GM12878 (cell line): ENCODE data around the gene CHODL. TPM values are rescaled to one million over a fixed set of nuclear protein-coding genes. Genes with fewer than 3 reads are reported as not detected.

Experiments used
- ATAC-seq: fragments of 200-7000 bp; cut with Tn5 transposase; 3 replicates; pipeline ENCODE4 v1.9.1; 2020; ENCODE audit warnings: mild to moderate bottlenecking, moderate library complexity
- BruUV-seq: library from RNA; stranded (reverse); fragments of 400-500 nt; replicated peaks from 2 replicates; lab custom pipeline; 2021; lab: Mats Ljungman, UMichigan
- CTCF ChIA-PET: fragments of 300-600 bp; sonication (Branson Sonifier 250); formaldehyde crosslinking; extraction: SDS; loops from one replicate; lab custom pipeline; 2021; ENCODE audit warnings: inconsistent platforms; lab: Yijun Ruan, JAX
- POLR2A ChIA-PET: fragments of 350-600 bp; formaldehyde crosslinking; extraction: SDS; loops from one replicate; lab custom pipeline; 2021; ENCODE audit warnings: inconsistent platforms; lab: Charles Lee
- RAD21 ChIA-PET: fragments of 300-600 bp; sonication (Branson Sonifier 250); formaldehyde crosslinking; loops from one replicate; lab custom pipeline; 2023; ENCODE audit warnings: antibody characterized with exemption; ENCODE audit not compliant: unreplicated experiment; lab: Charles Lee
- SMC1A ChIA-PET: fragments of 300-600 bp; sonication (Branson Sonifier 250); formaldehyde crosslinking; loops from one replicate; lab custom pipeline; 2023; ENCODE audit not compliant: unreplicated experiment, uncharacterized antibody; lab: Charles Lee
- DNase-seq: peaks from one replicate; pipeline ENCODE4 v3.0.0-alpha.2; 2011; ENCODE audit warnings: low read depth, low spot score
- FAIRE-seq: peaks from 3 replicates; lab custom pipeline; 2011; peaks lifted over from hg19 to GRCh38; lab: Jason Lieb, UNC
- H2AFZ ChIP-seq: 2 replicates; pipeline ENCODE4 v1.6.0; 2011; ENCODE audit warnings: low read depth, low read length, control low read depth; ENCODE audit not compliant: control insufficient read depth
- H3K27ac ChIP-seq: 2 replicates; pipeline ENCODE4 v1.5.1; 2011; ENCODE audit warnings: control low read depth; ENCODE audit not compliant: control insufficient read depth, insufficient read depth
- H3K27me3 ChIP-seq, 2 experiments: replicated peaks in 1 of 2; 2 replicates each; pipeline versions ENCODE4 v1.6.0 to v1.6.1; 2011; ENCODE audit warnings: low read length in 1 of 2; ENCODE audit not compliant: control insufficient read depth in 2 of 2, insufficient read depth in 2 of 2
- H3K36me3 ChIP-seq, 2 experiments: 2 replicates each; pipeline ENCODE4 v1.5.1; 2011; ENCODE audit warnings: low read length in 1 of 2; ENCODE audit not compliant: control insufficient read depth in 2 of 2, insufficient read depth in 2 of 2
- H3K4me1 ChIP-seq: 2 replicates; pipeline ENCODE4 v1.6.1; 2011; ENCODE audit warnings: mild to moderate bottlenecking, low read length, moderate library complexity, mixed read lengths; ENCODE audit not compliant: control insufficient read depth, insufficient read depth
- H3K4me2 ChIP-seq: 2 replicates; pipeline ENCODE4 v1.6.0; 2011; ENCODE audit warnings: control low read depth; ENCODE audit not compliant: control insufficient read depth, insufficient read depth
- H3K4me3 ChIP-seq: fragments of 200-600 bp; sonication (generic); 2 replicates; pipeline ENCODE4 v1.5.1; 2016
- H3K79me2 ChIP-seq: 2 replicates; pipeline ENCODE4 v1.6.0; 2011; ENCODE audit warnings: low read length; ENCODE audit not compliant: control insufficient read depth, insufficient read depth
- H3K9ac ChIP-seq: 2 replicates; pipeline ENCODE4 v1.8.0; 2011; ENCODE audit warnings: low read length, control low read depth, mixed read lengths; ENCODE audit not compliant: control insufficient read depth, insufficient read depth
- H3K9me3 ChIP-seq: replicated peaks from 3 replicates; pipeline ENCODE4 v1.5.1; 2011; ENCODE audit warnings: mild to moderate bottlenecking, low read length; ENCODE audit not compliant: control insufficient read depth, insufficient read depth
- H4K20me1 ChIP-seq: 2 replicates; pipeline ENCODE4 v1.6.0; 2011; ENCODE audit not compliant: control insufficient read depth, insufficient read depth
- ATF2 ChIP-seq: IDR thresholded peaks from 2 replicates; pipeline ENCODE4 v1.6.1; 2012; ENCODE audit warnings: low read length, inconsistent platforms
- BMI1 ChIP-seq: fragments of 450-650 bp; IDR thresholded peaks from 2 replicates; pipeline ENCODE4 v1.6.1; 2016; ENCODE audit warnings: mild to moderate bottlenecking, moderate library complexity, borderline replicate concordance
- CHD2 ChIP-seq: IDR thresholded peaks from 2 replicates; pipeline ENCODE4 v1.6.1; 2011; ENCODE audit warnings: low read depth, low read length, improper control_type of control experiment, borderline replicate concordance
- EP300 ChIP-seq, 2 experiments: fragments of 150-350 bp in 1 of 2; IDR thresholded peaks; 2 replicates each; pipeline ENCODE4 v1.6.1; 2011 to 2012; ENCODE audit warnings: low read depth in 2 of 2, low read length in 2 of 2, borderline replicate concordance in 1 of 2, improper control_type of control experiment in 1 of 2, inconsistent platforms in 1 of 2; ENCODE audit not compliant: control insufficient read depth in 1 of 2
- HDGF ChIP-seq: fragments of 450-650 bp; IDR thresholded peaks from 2 replicates; pipeline ENCODE4 v1.6.1; 2016; ENCODE audit warnings: antibody characterized with exemption
- JUND ChIP-seq: IDR thresholded peaks from 2 replicates; pipeline ENCODE4 v1.6.1; 2012; ENCODE audit warnings: low read depth, mild to moderate bottlenecking, low read length, improper control_type of control experiment, moderate library complexity
- MEF2A ChIP-seq: IDR thresholded peaks from 2 replicates; pipeline ENCODE4 v1.6.1; 2011; ENCODE audit warnings: low read depth, mild to moderate bottlenecking, low read length, moderate library complexity; ENCODE audit not compliant: insufficient read depth
- NFYB ChIP-seq: IDR thresholded peaks from 2 replicates; pipeline ENCODE4 v1.6.1; 2011; ENCODE audit warnings: low read depth, mild to moderate bottlenecking, low read length, improper control_type of control experiment, moderate library complexity; ENCODE audit not compliant: insufficient read depth
- NRF1 ChIP-seq: conservative IDR thresholded peaks from 2 replicates; pipeline ENCODE4 v1.6.1; 2011; ENCODE audit warnings: mild to moderate bottlenecking, low read depth, low read length, improper control_type of control experiment
- RB1 ChIP-seq: fragments of 450-650 bp; formaldehyde crosslinking; IDR thresholded peaks from 2 replicates; pipeline ENCODE4 v1.6.1; 2017; ENCODE audit warnings: mild to moderate bottlenecking, borderline replicate concordance
- SRF ChIP-seq, 2 experiments: IDR thresholded peaks; 2 replicates each; pipeline ENCODE4 v1.6.1; 2011; ENCODE audit warnings: low read depth in 2 of 2, low read length in 2 of 2, mild to moderate bottlenecking in 1 of 2, moderate library complexity in 1 of 2
- TCF12 ChIP-seq: IDR thresholded peaks from 2 replicates; pipeline ENCODE4 v1.6.1; 2011; ENCODE audit warnings: low read depth, mild to moderate bottlenecking, low read length
- ZNF687 ChIP-seq: fragments of 450-650 bp; IDR thresholded peaks from 2 replicates; pipeline ENCODE4 v1.6.1; 2017; ENCODE audit warnings: mild to moderate bottlenecking, moderate library complexity
- WGBS: methylation state at CpG from one replicate; pipeline ENCODE4 v1.1.6; 2016; ENCODE audit warnings: low lambda C conversion rate; ENCODE audit not compliant: insufficient replicate concordance, insufficient coverage; ENCODE audit errors: missing lambda C conversion rate; 5-methylcytosine and 5-hydroxymethylcytosine counted together
- in situ Hi-C: fragments of 300-500 bp; cut with MboI; formaldehyde crosslinking; loops from 9 replicates; pipeline ENCODE4 v1.14.3; 2018; ENCODE audit warnings: mixed read lengths
- intact Hi-C: fragments of 100-400 bp; cut with micrococcal nuclease; formaldehyde crosslinking; loops from one replicate; pipeline ENCODE4 v1.14.2; 2022; ENCODE audit not compliant: unreplicated experiment
- polyA plus RNA-seq, 11 experiments: library from polyadenylated mRNA; depleted of rRNA in 4 of 11; unstranded in 6 of 11; stranded (reverse) in 5 of 11; fragments of >200 nt; fragmentation: Nextera tagmentation in 4 of 11; fragmentation: Illumina TruSeq in 1 of 11; extraction: Ambion mirVana in 4 of 11; extraction: Trizol in 1 of 11; gene quantifications; 1 replicate in 1 of 11; 2 replicates in 10 of 11; pipeline versions ENCODE4 v1.2.1 to v1.2.3, GENCODE V29; 2011 to 2016; ENCODE audit warnings: inconsistent platforms in 2 of 11, missing spikeins in 2 of 11, low read depth in 1 of 11
- total RNA-seq, 4 experiments: library from RNA; depleted of rRNA in 3 of 4; stranded (reverse); fragments of >200 nt in 3 of 4; fragmentation: Illumina TruSeq in 1 of 4; extraction: Trizol in 1 of 4; gene quantifications; 2 replicates each; pipeline versions ENCODE4 v1.2.1 to v1.2.3, GENCODE V29; 2013 to 2021

The CHODL gene
- total and polyA plus RNA-seq, 10 of the 15 experiments (the other 5 are each of a cell fraction or from before 2014, with no cell fraction given), result 0.11 to 0.69 (median 0.20) TPM; not detected in 1

- ChIA-PET POLR2A (interaction anchor here (0.6 kb wide), 1 partner anchor 874 kb away, joined by 3 read pairs; no protein-coding TSS in a partner anchor), RAD21 (no interaction called here)
- Histone ChIP-seq H4K20me1 (no peaks in the 10 kb centered on the region), H3K27me3 (no peaks in the 10 kb centered on the region), H3K9ac (no peak overlapping the region)
- no TSS peak for BruUV-seq
- TF ChIP-seq ATF2 (no peak), EP300 (IDR thresholded peaks at IDR 0.05; ENCODE audit: borderline replicate concordance in 1 of 2, control insufficient read depth in 1 of 2, low read depth in 2 of 2, low read length in 2 of 2) (no peak), BMI1 (no peak), TCF12 (no peak), NFYB (no peak), CHD2 (no peak), JUND (no peak), SRF (IDR thresholded peaks at IDR 0.05; ENCODE audit: low read depth in 2 of 2, low read length in 2 of 2) (no peak), MEF2A (no peak), ZNF687 (no peak), RB1 (no peak), HDGF (no peak), NRF1 (no peak)
- TF ChIP-seq, all 136 proteins: peak for 0
- H2AFZ ChIP-seq, result no peak overlapping the region
- 20% methylated on average over 2 of the region's 2 CpGs for WGBS
- DNase-seq, result no peak
- no peak for FAIRE-seq
- SMC1A ChIA-PET, result no interaction called here
- H3K79me2 ChIP-seq, result no peaks in the 10 kb centered on the region
- H3K27ac ChIP-seq, result no peak overlapping the region
- CTCF ChIA-PET, result interaction anchor here (1.6 kb wide), 1 partner anchor 364 kb away, joined by 4 read pairs; no protein-coding TSS in a partner anchor
- no peak overlapping the region for H3K4me2 ChIP-seq
- intact Hi-C loops (no loop called here), in situ Hi-C loops (no loop called here)
- no peaks in the 10 kb centered on the region for H3K4me1 ChIP-seq
- no peak for ATAC-seq
- H3K4me3 ChIP-seq, result no peak overlapping the region
- no peaks in the 10 kb centered on the region for H3K9me3 ChIP-seq
- no peaks in the 10 kb centered on the region for H3K36me3 ChIP-seq
These were observed 45.2 kb downstream of the CHODL start for GRCh38 chr21:18289876-18290275.
